ENCODE results near the gene EEF2KMT. TPM values are rescaled to one million over a fixed set of nuclear protein-coding genes. Genes with fewer than 3 reads are reported as not detected.
A peak's percentile ranks its signal among the peaks of the same experiment; 100 is the strongest.
"Not testable (repeated sequence)": the region's sequence is repeated elsewhere in the genome, so short reads cannot be mapped to it uniquely, and the experiment has no call there.

The EEF2KMT gene
- total RNA-seq, 5 donors from 2014 or later (not counting 1 experiment from before 2014, with no cell fraction given): 3.6 to 16.1 (median 11.7) TPM

- DNase-seq; H3K4me1 ChIP-seq (ENCODE audit: control insufficient read depth in 1 of 2, extremely low read depth in 1 of 2, insufficient read depth in 2 of 2, low read length in 2 of 2); POLR2A ChIA-PET; H3K36me3 ChIP-seq (ENCODE audit: control insufficient read depth in 2 of 2, extremely low read depth in 1 of 2, insufficient read depth in 1 of 2, low read length in 1 of 2); H3K27me3 ChIP-seq (replicated peaks in 1 of 2; ENCODE audit: control insufficient read depth in 2 of 2, extremely low read depth in 1 of 2, insufficient read depth in 2 of 2, low read length in 1 of 2); H3K4me3 ChIP-seq (ENCODE audit: control insufficient read depth in 1 of 2, extremely low read depth in 1 of 2, low read length in 1 of 2); ATAC-seq (replicated peaks in 1 of 4); H3K27ac Mint-ChIP-seq; CTCF ChIA-PET; H3K4me1 Mint-ChIP-seq; H3K9me3 ChIP-seq; H3K36me3 Mint-ChIP-seq; H3K27ac ChIP-seq (ENCODE audit: low read length); H3K9me3 Mint-ChIP-seq; H3K4me3 Mint-ChIP-seq: not testable (repeated sequence)
- H3K27me3 Mint-ChIP-seq: peaks cover 32 to 41% of the 10 kb centered on the region in 2 donors
- 33% methylated on average over 1 of the region's 13 CpGs for WGBS (ENCODE audit: insufficient coverage)
Observed at GRCh38 chr16:5132915-5133600, 35.5 kb upstream of the EEF2KMT start.

GRCh38 chr16:5131467-5132004 is 33.9 kb upstream of the EEF2KMT start:
- H3K9me3 Mint-ChIP-seq; H3K9me3 ChIP-seq; H3K36me3 Mint-ChIP-seq; H3K27ac ChIP-seq (ENCODE audit: low read length); H3K4me3 Mint-ChIP-seq; ATAC-seq (replicated peaks in 1 of 4); DNase-seq; H3K4me3 ChIP-seq (ENCODE audit: control insufficient read depth in 1 of 2, extremely low read depth in 1 of 2, low read length in 1 of 2); H3K4me1 ChIP-seq (ENCODE audit: control insufficient read depth in 1 of 2, extremely low read depth in 1 of 2, insufficient read depth in 2 of 2, low read length in 2 of 2); H3K36me3 ChIP-seq (ENCODE audit: control insufficient read depth in 2 of 2, extremely low read depth in 1 of 2, insufficient read depth in 1 of 2, low read length in 1 of 2); H3K27ac Mint-ChIP-seq; H3K4me1 Mint-ChIP-seq; POLR2A ChIA-PET; CTCF ChIA-PET: not testable (repeated sequence)
- peaks cover 26 to 37% of the 10 kb centered on the region in 2 donors for H3K27me3 Mint-ChIP-seq
- no CpG with 5 or more reads among the region's 3 CpGs for WGBS (ENCODE audit: insufficient coverage)
- H3K27me3 ChIP-seq (replicated peaks in 1 of 2; ENCODE audit: control insufficient read depth in 2 of 2, extremely low read depth in 1 of 2, insufficient read depth in 2 of 2, low read length in 1 of 2): peaks cover 0 to 18% of the 10 kb centered on the region in 2 experiments

GRCh38 chr16:5117300-5118087 is 19.9 kb upstream of the EEF2KMT start:
- H3K27ac Mint-ChIP-seq: peak overlapping the region; percentile 4 to 41
- Histone ChIP-seq H3K4me1 (ENCODE audit: control insufficient read depth in 1 of 2, extremely low read depth in 1 of 2, insufficient read depth in 2 of 2, low read length in 2 of 2) (peaks cover 0 to 10% of the 10 kb centered on the region in 2 experiments), H3K27me3 (replicated peaks in 1 of 2; ENCODE audit: control insufficient read depth in 2 of 2, extremely low read depth in 1 of 2, insufficient read depth in 2 of 2, low read length in 1 of 2) (peaks cover 0 to 22% of the 10 kb centered on the region in 2 experiments)
- peaks cover 22 to 33% of the 10 kb centered on the region in 2 donors for H3K27me3 Mint-ChIP-seq
- DNase-seq: peak; percentile 5 to 85 (median 66)
- H3K9me3 Mint-ChIP-seq; CTCF ChIA-PET; H3K36me3 Mint-ChIP-seq; H3K27ac ChIP-seq (ENCODE audit: low read length); H3K4me3 ChIP-seq (ENCODE audit: control insufficient read depth in 1 of 2, extremely low read depth in 1 of 2, low read length in 1 of 2); H3K36me3 ChIP-seq (ENCODE audit: control insufficient read depth in 2 of 2, extremely low read depth in 1 of 2, insufficient read depth in 1 of 2, low read length in 1 of 2); H3K9me3 ChIP-seq; POLR2A ChIA-PET: not testable (repeated sequence)
- H3K4me1 Mint-ChIP-seq: peaks cover 15 to 20% (median 17%) of the 10 kb centered on the region in 3 donors
- H3K4me3 Mint-ChIP-seq: peak overlapping the region in 2 of 3 donors; percentile 4 to 48
- peak in 3 of 4 experiments; percentile 51 to 81 (median 55) for ATAC-seq (replicated peaks in 1 of 4)
- 4% methylated on average over 9 of the region's 20 CpGs for WGBS (ENCODE audit: insufficient coverage)

- CTCF ChIA-PET; H3K27ac ChIP-seq (ENCODE audit: low read length); H3K9me3 Mint-ChIP-seq; H3K36me3 ChIP-seq (ENCODE audit: control insufficient read depth in 2 of 2, extremely low read depth in 1 of 2, insufficient read depth in 1 of 2, low read length in 1 of 2); POLR2A ChIA-PET; DNase-seq; H3K36me3 Mint-ChIP-seq; H3K9me3 ChIP-seq; ATAC-seq (replicated peaks in 1 of 4); H3K27ac Mint-ChIP-seq; H3K4me3 ChIP-seq (ENCODE audit: control insufficient read depth in 1 of 2, extremely low read depth in 1 of 2, low read length in 1 of 2): not testable (repeated sequence)
- 68% methylated on average over 7 of the region's 10 CpGs for WGBS (ENCODE audit: insufficient coverage)
- H3K27me3 Mint-ChIP-seq: peaks cover 19 to 31% of the 10 kb centered on the region in 2 donors
- H3K4me3 Mint-ChIP-seq: peak overlapping the region in 1 of 3 donors; percentile 48
- H3K4me1 Mint-ChIP-seq: peaks cover 15 to 20% (median 17%) of the 10 kb centered on the region in 3 donors
- peaks cover 0 to 22% of the 10 kb centered on the region in 2 experiments for H3K27me3 ChIP-seq (replicated peaks in 1 of 2; ENCODE audit: control insufficient read depth in 2 of 2, extremely low read depth in 1 of 2, insufficient read depth in 2 of 2, low read length in 1 of 2)
- peaks cover 0 to 10% of the 10 kb centered on the region in 2 experiments for H3K4me1 ChIP-seq (ENCODE audit: control insufficient read depth in 1 of 2, extremely low read depth in 1 of 2, insufficient read depth in 2 of 2, low read length in 2 of 2)
Observed at GRCh38 chr16:5116780-5117295, 19.2 kb upstream of the EEF2KMT start.

- H3K4me1 Mint-ChIP-seq; H3K27ac Mint-ChIP-seq; CTCF ChIA-PET; H3K27ac ChIP-seq (ENCODE audit: low read length); H3K4me3 ChIP-seq (ENCODE audit: control insufficient read depth in 1 of 2, extremely low read depth in 1 of 2, low read length in 1 of 2); H3K36me3 ChIP-seq (ENCODE audit: control insufficient read depth in 2 of 2, extremely low read depth in 1 of 2, insufficient read depth in 1 of 2, low read length in 1 of 2); H3K27me3 ChIP-seq (replicated peaks in 1 of 2; ENCODE audit: control insufficient read depth in 2 of 2, extremely low read depth in 1 of 2, insufficient read depth in 2 of 2, low read length in 1 of 2); POLR2A ChIA-PET; ATAC-seq (replicated peaks in 1 of 4); H3K36me3 Mint-ChIP-seq; H3K9me3 Mint-ChIP-seq; H3K4me3 Mint-ChIP-seq; DNase-seq; H3K4me1 ChIP-seq (ENCODE audit: control insufficient read depth in 1 of 2, extremely low read depth in 1 of 2, insufficient read depth in 2 of 2, low read length in 2 of 2); H3K9me3 ChIP-seq: not testable (repeated sequence)
- peaks cover 4 to 11% of the 10 kb centered on the region in 2 donors for H3K27me3 Mint-ChIP-seq
- 65% methylated on average over 4 of the region's 10 CpGs for WGBS (ENCODE audit: insufficient coverage)
Observed at GRCh38 chr16:5110933-5111332, 13.3 kb upstream of the EEF2KMT start.

GRCh38 chr16:5108505-5109158 is 11.0 kb upstream of the EEF2KMT start:
- no peak for DNase-seq
- WGBS (ENCODE audit: insufficient coverage): 87% methylated on average over 14 of the region's 27 CpGs
- Histone ChIP-seq H3K36me3 (ENCODE audit: control insufficient read depth in 2 of 2, extremely low read depth in 1 of 2, insufficient read depth in 1 of 2, low read length in 1 of 2) (no peaks in the 10 kb centered on the region), H3K27ac (ENCODE audit: low read length) (no peak overlapping the region), H3K4me1 (ENCODE audit: control insufficient read depth in 1 of 2, extremely low read depth in 1 of 2, insufficient read depth in 2 of 2, low read length in 2 of 2) (no peaks in the 10 kb centered on the region), H3K27me3 (replicated peaks in 1 of 2; ENCODE audit: control insufficient read depth in 2 of 2, extremely low read depth in 1 of 2, insufficient read depth in 2 of 2, low read length in 1 of 2) (peaks cover 0 to 5% of the 10 kb centered on the region in 2 experiments), H3K4me3 (ENCODE audit: control insufficient read depth in 1 of 2, extremely low read depth in 1 of 2, low read length in 1 of 2) (no peak overlapping the region), H3K9me3 (no peaks in the 10 kb centered on the region)
- no peak for ATAC-seq (replicated peaks in 1 of 4)
- Mint-ChIP-seq H3K27ac (no peak overlapping the region), H3K4me3 (no peak overlapping the region), H3K4me1 (no peaks in the 10 kb centered on the region), H3K9me3 (no peaks in the 10 kb centered on the region), H3K36me3 (no peaks in the 10 kb centered on the region), H3K27me3 (peaks cover 4 to 9% of the 10 kb centered on the region in 2 donors)
- CTCF ChIA-PET: no interaction called here
- POLR2A ChIA-PET: no interaction called here
